Endothelial cell of umbilical vein (primary cell): ENCODE measurements around the gene ANKDD1A. TPM values are rescaled to one million over a fixed set of nuclear protein-coding genes. Genes with fewer than 3 reads are reported as not detected.

ENCODE experiments used
- Bru-seq: library from RNA; stranded (reverse); fragments of 400-500 nt; gene quantifications from one replicate; lab custom pipeline; 2021; lab: Mats Ljungman, UMichigan
- BruChase-seq, 2 experiments: library from RNA; stranded (reverse); fragments of 400-500 nt; gene quantifications; one replicate each; lab custom pipeline; 2021; lab: Mats Ljungman, UMichigan
- BruUV-seq: library from RNA; stranded (reverse); fragments of 400-500 nt; replicated peaks from 2 replicates; lab custom pipeline; 2021; lab: Mats Ljungman, UMichigan
- CTCF ChIA-PET: fragments of 300-600, 350-600 bp; sonication (Branson Sonifier 250); formaldehyde crosslinking; loops from one replicate; lab custom pipeline; 2021; ENCODE audit warnings: antibody characterized with exemption, inconsistent platforms; lab: Charles Lee
- POLR2A ChIA-PET: fragments of 300-600, 350-600 bp; sonication (Branson Sonifier 250); formaldehyde crosslinking; loops from one replicate; lab custom pipeline; 2021; ENCODE audit warnings: antibody characterized with exemption, inconsistent platforms; lab: Charles Lee
- DNase-seq: peaks from one replicate; pipeline ENCODE4 v3.0.0-alpha.2; 2011; ENCODE audit warnings: low read depth, low spot score
- FAIRE-seq: peaks from 2 replicates; lab custom pipeline; 2011; peaks lifted over from hg19 to GRCh38; lab: Jason Lieb, UNC
- H2AFZ ChIP-seq: 2 replicates; pipeline ENCODE4 v1.6.0; 2012; ENCODE audit warnings: low read depth, low read length, control low read depth, inconsistent platforms
- H3K27ac ChIP-seq: 2 replicates; pipeline ENCODE4 v1.5.1; 2011; ENCODE audit warnings: low read depth, mild to moderate bottlenecking, control low read depth, low read length, moderate library complexity; ENCODE audit not compliant: insufficient read depth
- H3K27me3 ChIP-seq, 2 experiments: 2 replicates each; pipeline versions ENCODE4 v1.6.0 to v1.6.1; 2011; ENCODE audit warnings: low read length in 2 of 2, mixed read lengths in 1 of 2; ENCODE audit not compliant: control insufficient read depth in 2 of 2, insufficient read depth in 2 of 2
- H3K36me3 ChIP-seq, 2 experiments: 2 replicates in 1 of 2; 3 replicates in 1 of 2; pipeline ENCODE4 v1.5.1; 2011; ENCODE audit warnings: low read length in 2 of 2, mild to moderate bottlenecking in 1 of 2, moderate library complexity in 1 of 2; ENCODE audit not compliant: control insufficient read depth in 2 of 2, insufficient read depth in 2 of 2; ENCODE audit errors: extremely low read depth in 1 of 2
- H3K4me1 ChIP-seq: 3 replicates; pipeline ENCODE4 v1.5.1; 2011; ENCODE audit warnings: mild to moderate bottlenecking, low read length; ENCODE audit not compliant: control insufficient read depth, insufficient read depth; ENCODE audit errors: extremely low read depth
- H3K4me2 ChIP-seq: 2 replicates; pipeline ENCODE4 v1.6.1; 2011; ENCODE audit warnings: low read length, control low read depth, mixed read lengths; ENCODE audit not compliant: insufficient read depth
- H3K4me3 ChIP-seq, 3 experiments: fragments of 200-600 bp in 1 of 3; sonication (generic), shearing (Covaris generic) in 1 of 3; replicated peaks in 1 of 3; 2 replicates each; pipeline ENCODE4 v1.5.1; 2011 to 2016; ENCODE audit warnings: control low read depth in 3 of 3, low read length in 3 of 3, mild to moderate bottlenecking in 2 of 3, inconsistent platforms in 1 of 3, low read depth in 1 of 3, moderate library complexity in 1 of 3; ENCODE audit not compliant: insufficient read depth in 1 of 3
- H3K79me2 ChIP-seq: 2 replicates; pipeline ENCODE4 v1.6.0; 2012; ENCODE audit warnings: low read length, inconsistent platforms; ENCODE audit not compliant: control insufficient read depth, insufficient read depth
- H3K9ac ChIP-seq: replicated peaks from 2 replicates; pipeline ENCODE3; 2011; ENCODE audit warnings: low read length, control low read depth; ENCODE audit not compliant: insufficient read depth; ENCODE audit errors: extremely low read depth
- H3K9me1 ChIP-seq: replicated peaks from 3 replicates; pipeline ENCODE4 v1.6.0; 2011; ENCODE audit warnings: mild to moderate bottlenecking, low read length; ENCODE audit not compliant: control insufficient read depth, insufficient read depth; ENCODE audit errors: extremely low read depth
- H3K9me3 ChIP-seq: replicated peaks from 2 replicates; pipeline ENCODE4 v1.5.1; 2012; ENCODE audit warnings: low read length, inconsistent platforms; ENCODE audit not compliant: control insufficient read depth, insufficient read depth
- H4K20me1 ChIP-seq: replicated peaks from 2 replicates; pipeline ENCODE3; 2011; ENCODE audit warnings: mild to moderate bottlenecking, low read length; ENCODE audit not compliant: control insufficient read depth, insufficient read depth; ENCODE audit errors: extremely low read depth
- EZH2 ChIP-seq: IDR thresholded peaks from 2 replicates; pipeline ENCODE4 v1.6.1; 2012; ENCODE audit warnings: borderline replicate concordance, low read depth, mild to moderate bottlenecking, moderate library complexity, low read length, inconsistent platforms; ENCODE audit not compliant: severe bottlenecking
- FOS ChIP-seq: IDR thresholded peaks from 2 replicates; pipeline ENCODE4 v1.6.1; 2011; ENCODE audit warnings: mild to moderate bottlenecking, low read length, moderate library complexity, borderline replicate concordance; ENCODE audit not compliant: insufficient read depth
- GATA2 ChIP-seq: IDR thresholded peaks from 2 replicates; pipeline ENCODE4 v1.7.0; 2011; ENCODE audit warnings: low read depth, mild to moderate bottlenecking, moderate library complexity, mixed read lengths, low read length; ENCODE audit not compliant: insufficient read length, insufficient read depth
- POLR2A ChIP-seq: IDR thresholded peaks from 2 replicates; pipeline ENCODE4 v1.6.1; 2012; ENCODE audit warnings: low read depth, mild to moderate bottlenecking, control low read depth, low read length
- POLR2AphosphoS5 ChIP-seq: IDR thresholded peaks from 2 replicates; pipeline ENCODE4 v1.6.1; 2012; ENCODE audit warnings: low read depth, mild to moderate bottlenecking, control low read depth, low read length, moderate library complexity; ENCODE audit not compliant: insufficient read depth
- dilution Hi-C: fragments of 300-500 bp; cut with MboI; formaldehyde crosslinking; loops from one replicate; pipeline ENCODE4 v1.15.0; 2019; ENCODE audit warnings: low sequenced_read_pairs; ENCODE audit not compliant: extremely low pct_ligation_motif_present
- intact Hi-C: fragments of 100-400 bp; cut with micrococcal nuclease; formaldehyde crosslinking; loops from one replicate; pipeline ENCODE4 v1.10.0; 2022
- long read RNA-seq: library from polyadenylated mRNA; stranded (forward); transcript quantifications from one replicate; pipeline ENCODE4 v2.0.0, GENCODE V29; 2021
- polyA minus RNA-seq, 3 experiments: library from RNA; depleted of rRNA, polyadenylated mRNA; stranded (reverse); fragments of >200 nt; gene quantifications; 1 replicate in 1 of 3; 2 replicates in 2 of 3; pipeline ENCODE4 v1.2.3, GENCODE V29; 2011
- polyA plus RNA-seq, 4 experiments: library from polyadenylated mRNA; depleted of rRNA in 3 of 4; stranded (reverse) in 3 of 4; unstranded in 1 of 4; fragments of >200 nt; gene quantifications; 2 replicates each; pipeline versions ENCODE4 v1.2.1 to v1.2.3, GENCODE V29; 2011 to 2012; ENCODE audit warnings: missing spikeins in 1 of 4
- total RNA-seq: library from RNA; stranded (reverse); gene quantifications from 2 replicates; pipeline ENCODE4 v1.2.3, GENCODE V29; 2021

Gene ANKDD1A
- total RNA-seq (2.4 and 2.6 TPM in 2 replicates), polyA plus RNA-seq (1.8 and 2.0 TPM in 2 replicates), polyA minus RNA-seq (3.2 and 3.3 TPM in 2 replicates), Bru-seq, nascent RNA (percentile 39 among the genes with signal in this experiment), BruChase-seq, experiment 1, labeled RNA remaining after a 6-hour chase (percentile 46 among the genes with signal in this experiment), BruChase-seq, experiment 2, labeled RNA remaining after a 2-hour chase (percentile 51 among the genes with signal in this experiment)
- polyA plus RNA-seq (2011; cell fraction: cytosol; rRNA removed), result 1.4 and 1.9 TPM in 2 replicates
- 4.1 and 5.6 TPM in 2 replicates for polyA plus RNA-seq (2011; cell fraction: nucleus; rRNA removed)
- polyA plus RNA-seq (2012), result 1.9 and 2.4 TPM in 2 replicates
- polyA minus RNA-seq (2011; cell fraction: cytosol; rRNA and poly(A)+ RNA removed), result not detected
- 4.1 and 5.7 TPM in 2 replicates for polyA minus RNA-seq (2011; cell fraction: nucleus; rRNA and poly(A)+ RNA removed)
- long read RNA-seq, partial matches to known transcripts, result 1 of 5 reads
- long read RNA-seq, other reads (novel, unspliced or antisense), result 4 of 5 reads

GRCh38 chr15:64911311-64912186, at the start of gene ANKDD1A:
TSS of gene ANKDD1A (plus strand) at chr15:64911902. CDS start at chr15:64911931, 29 bp downstream.
- Histone ChIP-seq H3K27me3 (no peaks in the 10 kb centered on the region), H4K20me1 (no peaks in the 10 kb centered on the region), H3K4me3 (peak within 1 kb of the TSS; percentile 15 to 54 (median 35)), H3K4me2 (peak within 1 kb of the TSS; percentile 51), H3K4me1 (peaks cover 4% of the 10 kb centered on the region), H3K36me3 (no peaks in the 10 kb centered on the region), H3K9me1 (no peaks in the 10 kb centered on the region), H2AFZ (peak within 1 kb of the TSS; percentile 98), H3K9ac (peak within 1 kb of the TSS; percentile 4), H3K79me2 (no peaks in the 10 kb centered on the region), H3K9me3 (no peaks in the 10 kb centered on the region), H3K27ac (no peak within 1 kb of the TSS)
- TF ChIP-seq POLR2AphosphoS5, result peak; percentile 19
- TF ChIP-seq POLR2A, result no peak
- TF ChIP-seq FOS, result no peak
- intact Hi-C loops, result loop anchor here (1.0 kb wide), 1 partner anchor 225 kb away; no protein-coding TSS in a partner anchor
- POLR2A ChIA-PET, result interaction anchor here (0.8 kb wide), 1 partner anchor 11 kb away, joined by 3 read pairs; no protein-coding TSS in a partner anchor
- DNase-seq (peak; percentile 56), FAIRE-seq (peak; percentile 8)
- CTCF ChIA-PET, result interaction anchor here (0.7 to 1.9 kb wide), 6 partner anchors 18 to 183 kb away, joined by 3 to 7 read pairs (median 4); no protein-coding TSS in a partner anchor
- BruUV-seq, result no TSS peak
- dilution Hi-C loops, result no loop called here

- H3K9ac ChIP-seq, result no peak overlapping the region
- peaks cover 14% of the 10 kb centered on the region for H3K4me1 ChIP-seq
- no peak overlapping the region for H2AFZ ChIP-seq
- no peak overlapping the region for H3K27ac ChIP-seq
- no peaks in the 10 kb centered on the region for H3K9me3 ChIP-seq
- H3K4me2 ChIP-seq, result no peak overlapping the region
- intact Hi-C loops, result no loop called here
- no peaks in the 10 kb centered on the region for H4K20me1 ChIP-seq
- DNase-seq, result no peak
- no peak for FAIRE-seq
- TF ChIP-seq GATA2 (no peak), EZH2 (no peak), POLR2AphosphoS5 (no peak)
- ChIA-PET POLR2A (no interaction called here), CTCF (interaction anchor here (0.5 to 1.0 kb wide), 2 partner anchors 11 to 1392 kb away, joined by 3 to 5 read pairs; partner anchors contain the start of gene MEGF11)
- no peaks in the 10 kb centered on the region for H3K27me3 ChIP-seq
- H3K36me3 ChIP-seq, result peaks cover 6 to 42% of the 10 kb centered on the region in 2 experiments
- peaks cover 13% of the 10 kb centered on the region for H3K79me2 ChIP-seq
- no peaks in the 10 kb centered on the region for H3K9me1 ChIP-seq
- no peak overlapping the region for H3K4me3 ChIP-seq
- BruUV-seq, result no TSS peak
- dilution Hi-C loops, result no loop called here
These were observed 49.7 kb upstream of the ANKDD1A start for GRCh38 chr15:64861960-64862359.
